Measurements from ENCODE around the gene SRSF9. TPM values are rescaled to one million over a fixed set of nuclear protein-coding genes. Genes with fewer than 3 reads are reported as not detected.

The SRSF9 gene
- total RNA-seq, 1 donor from 2014 or later, result 76.3 TPM

GRCh38 chr12:120428597-120429229, 40.8 kb downstream of the SRSF9 start:
- no peak for DNase-seq (ENCODE audit: low read depth)
- H3K27me3 ChIP-seq (ENCODE audit: control insufficient read depth, insufficient read depth, low read length), result no peaks in the 10 kb centered on the region
- no peak for TF ChIP-seq CTCF (IDR thresholded peaks at IDR 0.05; ENCODE audit: insufficient read depth, low read length, poor library complexity, severe bottlenecking)
- H3K36me3 ChIP-seq (ENCODE audit: control insufficient read depth, insufficient read depth, low read length), result no peaks in the 10 kb centered on the region
- no peak overlapping the region for H3K4me3 ChIP-seq (ENCODE audit: low read depth, low read length)

- no peak for DNase-seq (ENCODE audit: low read depth)
- no peaks in the 10 kb centered on the region for H3K27me3 ChIP-seq (ENCODE audit: control insufficient read depth, insufficient read depth, low read length)
- no peak for TF ChIP-seq CTCF (IDR thresholded peaks at IDR 0.05; ENCODE audit: insufficient read depth, low read length, poor library complexity, severe bottlenecking)
- H3K36me3 ChIP-seq (ENCODE audit: control insufficient read depth, insufficient read depth, low read length), result no peaks in the 10 kb centered on the region
- H3K4me3 ChIP-seq (ENCODE audit: low read depth, low read length), result no peak overlapping the region
Observed at GRCh38 chr12:120425797-120426196, 43.8 kb downstream of the SRSF9 start.

- Histone ChIP-seq H3K36me3 (ENCODE audit: control insufficient read depth, insufficient read depth, low read length) (no peaks in the 10 kb centered on the region), H3K4me3 (ENCODE audit: low read depth, low read length) (no peak overlapping the region), H3K27me3 (ENCODE audit: control insufficient read depth, insufficient read depth, low read length) (no peaks in the 10 kb centered on the region)
- DNase-seq (ENCODE audit: low read depth), result no peak
- TF ChIP-seq CTCF (IDR thresholded peaks at IDR 0.05; ENCODE audit: insufficient read depth, low read length, poor library complexity, severe bottlenecking), result no peak
Observed at GRCh38 chr12:120422892-120423456, 46.6 kb downstream of the SRSF9 start.

- no peaks in the 10 kb centered on the region for H3K27me3 ChIP-seq (ENCODE audit: control insufficient read depth, insufficient read depth, low read length)
- H3K36me3 ChIP-seq (ENCODE audit: control insufficient read depth, insufficient read depth, low read length), result no peaks in the 10 kb centered on the region
- TF ChIP-seq CTCF (IDR thresholded peaks at IDR 0.05; ENCODE audit: insufficient read depth, low read length, poor library complexity, severe bottlenecking), result no peak
- DNase-seq (ENCODE audit: low read depth), result no peak
- H3K4me3 ChIP-seq (ENCODE audit: low read depth, low read length), result no peak overlapping the region
Observed at GRCh38 chr12:120421701-120422100, 47.8 kb downstream of the SRSF9 start.

- DNase-seq (ENCODE audit: low read depth), result no peak
- Histone ChIP-seq H3K27me3 (ENCODE audit: control insufficient read depth, insufficient read depth, low read length) (no peaks in the 10 kb centered on the region), H3K4me3 (ENCODE audit: low read depth, low read length) (no peak overlapping the region), H3K36me3 (ENCODE audit: control insufficient read depth, insufficient read depth, low read length) (no peaks in the 10 kb centered on the region)
- TF ChIP-seq CTCF (IDR thresholded peaks at IDR 0.05; ENCODE audit: insufficient read depth, low read length, poor library complexity, severe bottlenecking), result no peak
Observed at GRCh38 chr12:120417917-120418580, 51.5 kb downstream of the SRSF9 start.

All from kidney epithelial cell (primary cell).